HG03439 (cell line): ENCODE measurements around the gene SLX4IP.

Source experiments
- ATAC-seq: cut with Tn5 transposase; IDR thresholded peaks from one replicate; pipeline ENCODE4 v1.9.1; 2021; ENCODE audit warnings: mild to moderate bottlenecking, moderate library complexity; ENCODE audit not compliant: unreplicated experiment

Gene SLX4IP

DNA sequence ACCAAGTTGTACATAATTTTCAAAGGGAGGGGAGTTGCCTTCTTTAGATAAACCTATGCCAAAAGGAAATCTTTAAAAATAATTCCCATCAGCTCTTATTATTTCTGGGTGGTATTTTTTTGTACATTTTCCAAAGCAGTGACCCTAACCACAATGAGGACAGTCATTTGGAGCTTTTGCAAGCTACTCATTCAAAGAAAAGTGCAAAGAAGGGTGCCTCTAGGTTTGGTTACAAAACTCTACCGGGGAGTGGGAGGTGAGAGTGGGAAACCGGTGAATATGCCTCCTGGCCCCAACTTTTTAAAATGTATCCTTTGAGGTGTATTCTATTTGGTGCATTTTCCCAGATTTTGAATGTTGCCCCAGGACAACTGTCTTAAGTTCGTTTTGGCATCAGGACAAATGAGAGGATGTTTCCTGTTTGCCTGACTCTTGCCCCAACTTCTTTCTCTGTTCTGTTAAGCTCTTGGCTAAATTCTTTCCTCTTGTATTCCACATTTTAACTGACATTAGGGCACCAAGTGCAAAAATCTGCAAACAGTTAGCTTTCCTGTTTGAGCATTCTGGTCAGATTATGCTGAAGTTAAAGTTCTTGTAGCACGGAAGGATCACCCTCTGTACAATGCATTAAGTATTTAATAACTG, 78.9 kb downstream of the SLX4IP start:
- ATAC-seq: no peak

DNA sequence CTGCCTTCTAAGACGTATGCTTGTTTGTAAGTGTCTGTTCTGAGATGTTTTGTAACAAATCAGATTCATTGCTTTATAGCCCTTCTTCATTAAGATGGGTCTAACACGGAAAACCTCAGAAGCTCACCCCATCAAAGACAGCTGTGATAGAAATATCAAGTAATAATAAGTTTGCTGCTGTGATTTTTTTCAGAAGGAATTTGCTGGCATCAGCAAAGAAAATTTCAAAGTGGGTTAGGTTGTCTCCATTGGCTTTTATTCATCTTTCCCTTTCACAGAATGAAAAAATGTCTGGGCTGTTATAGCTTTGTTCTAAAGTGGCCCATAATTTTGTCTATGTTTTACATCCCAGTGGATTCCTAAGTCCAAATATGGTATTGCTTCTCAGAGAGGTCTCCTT, 81.4 kb downstream of the SLX4IP start:
- no peak for ATAC-seq

DNA sequence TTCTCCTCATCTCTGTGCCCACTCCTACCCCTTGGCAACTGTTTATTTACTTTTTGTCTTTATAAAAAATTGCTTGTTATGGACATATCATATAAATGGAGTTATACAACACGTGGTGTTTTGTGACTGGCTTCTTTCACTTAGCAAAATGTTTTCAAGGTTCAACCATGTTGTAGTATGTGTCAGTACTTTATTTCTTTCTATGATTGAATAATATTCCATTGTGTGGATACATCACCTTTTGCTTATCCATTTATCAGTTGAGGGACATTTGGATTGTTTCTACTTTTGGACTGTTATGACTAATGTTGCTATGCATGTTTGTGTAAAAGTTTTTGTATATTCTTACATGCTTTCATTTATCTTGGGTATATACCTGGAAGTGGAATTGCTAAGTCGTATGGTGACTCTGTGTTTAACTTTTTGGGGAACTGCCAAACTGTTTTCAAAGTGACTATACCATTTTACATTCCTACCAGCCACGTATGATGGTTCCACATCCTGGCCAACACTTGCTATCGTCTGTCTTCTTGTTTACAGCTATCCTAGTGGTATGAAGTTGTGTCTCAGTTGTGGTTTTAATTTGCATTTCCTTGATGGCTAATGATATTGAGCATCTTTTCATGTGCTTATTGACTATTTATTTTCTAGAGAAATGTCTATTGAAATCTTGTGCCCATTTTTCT, 84.4 kb downstream of the SLX4IP start:
- peak; percentile 53 for ATAC-seq

DNA sequence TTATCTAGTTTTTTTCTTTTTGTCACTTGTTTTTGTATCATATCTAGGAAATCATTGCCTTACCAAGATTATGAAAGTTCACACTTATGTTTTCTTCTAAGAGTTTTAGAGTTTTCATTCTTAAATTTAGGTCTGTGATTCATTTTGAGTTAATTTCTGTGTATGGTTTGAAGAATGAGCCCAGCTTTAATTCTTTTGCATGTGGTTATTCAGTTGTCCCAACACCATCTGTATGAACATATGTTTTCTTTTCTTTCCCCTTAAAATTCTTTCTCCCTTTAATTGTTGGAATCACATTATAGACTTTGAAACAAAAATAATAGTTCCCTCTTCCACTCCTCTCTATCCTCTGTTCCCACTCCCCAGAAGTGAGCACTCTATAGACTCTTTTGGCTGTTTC, 85.4 kb downstream of the SLX4IP start:
- ATAC-seq: no peak

GRCh38 chr20:10521068-10521831, 86.1 kb downstream of the SLX4IP start:
- no peak for ATAC-seq

DNA sequence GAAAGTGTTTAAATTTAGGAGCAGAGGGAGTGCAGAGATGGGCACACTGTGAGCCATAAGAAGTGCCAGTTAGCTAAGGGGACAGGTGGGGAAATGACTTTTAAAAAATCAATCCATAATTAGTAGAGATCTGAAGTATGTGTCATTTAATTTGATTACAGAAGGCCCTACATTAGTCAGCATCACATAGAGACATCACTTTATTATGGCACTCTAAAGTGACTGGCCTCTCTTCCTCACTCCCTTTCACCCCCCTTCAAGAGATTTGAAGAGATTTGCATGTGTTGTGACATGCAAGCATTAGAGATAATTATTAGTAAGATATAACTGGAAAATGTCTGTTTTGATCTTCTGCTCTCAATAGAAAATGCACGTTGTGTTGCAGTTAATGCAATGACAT, 86.7 kb downstream of the SLX4IP start:
- no peak for ATAC-seq

GRCh38 chr20:10522328-10522727, 87.2 kb downstream of the SLX4IP start:
- no peak for ATAC-seq

GRCh38 chr20:10523443-10523842, 88.3 kb downstream of the SLX4IP start:
- no peak for ATAC-seq

- no peak for ATAC-seq
Observed at GRCh38 chr20:10524034-10524476, 89.0 kb downstream of the SLX4IP start.

- no peak for ATAC-seq
Observed at GRCh38 chr20:10524643-10525042, 89.5 kb downstream of the SLX4IP start.

DNA sequence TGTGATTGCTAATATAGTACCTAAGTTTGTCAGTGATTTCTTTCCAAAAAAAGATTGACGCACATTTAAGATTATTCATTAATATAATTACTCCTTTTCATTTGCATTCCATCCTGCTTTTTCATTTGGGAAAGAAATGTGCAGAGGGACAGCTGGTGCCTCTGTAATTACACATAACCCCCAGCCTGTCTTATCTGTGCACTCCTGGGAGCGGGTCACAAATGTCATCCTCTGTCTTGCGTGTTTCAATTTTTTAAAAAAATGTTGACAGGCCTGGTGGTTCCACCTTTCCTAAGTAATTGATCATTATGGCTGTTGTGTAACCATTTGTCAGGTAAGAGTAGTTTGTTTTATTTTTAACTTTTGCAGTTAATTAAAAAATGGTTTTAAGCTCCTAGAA, 92.7 kb downstream of the SLX4IP start:
- no peak for ATAC-seq

DNA sequence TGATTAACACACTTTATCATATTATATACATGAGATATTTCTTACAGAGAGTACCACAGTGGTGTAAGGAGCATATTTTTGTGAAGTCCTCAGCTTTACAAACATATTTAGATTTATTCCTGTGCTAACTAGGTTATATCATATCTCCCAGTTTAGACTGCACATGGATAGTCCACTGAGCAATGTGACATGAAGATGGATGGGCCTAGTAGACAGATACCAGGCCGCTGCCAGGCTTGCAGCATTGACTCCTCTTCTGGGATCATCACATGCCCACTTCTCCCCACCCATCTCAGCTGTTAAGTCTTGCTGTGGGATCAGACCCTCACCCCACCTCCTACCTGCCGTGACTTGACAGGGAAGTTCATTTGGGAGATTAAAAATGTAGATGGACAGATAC, 95.8 kb downstream of the SLX4IP start:
- ATAC-seq: no peak

- no peak for ATAC-seq
Observed at GRCh38 chr20:10531848-10532247, 96.7 kb downstream of the SLX4IP start.

- no peak for ATAC-seq
Observed at GRCh38 chr20:10532361-10532760, 97.3 kb downstream of the SLX4IP start.

GRCh38 chr20:10536531-10536930, 101.4 kb downstream of the SLX4IP start:
- ATAC-seq: no peak

GRCh38 chr20:10537850-10538480, 102.9 kb downstream of the SLX4IP start:
- no peak for ATAC-seq

DNA sequence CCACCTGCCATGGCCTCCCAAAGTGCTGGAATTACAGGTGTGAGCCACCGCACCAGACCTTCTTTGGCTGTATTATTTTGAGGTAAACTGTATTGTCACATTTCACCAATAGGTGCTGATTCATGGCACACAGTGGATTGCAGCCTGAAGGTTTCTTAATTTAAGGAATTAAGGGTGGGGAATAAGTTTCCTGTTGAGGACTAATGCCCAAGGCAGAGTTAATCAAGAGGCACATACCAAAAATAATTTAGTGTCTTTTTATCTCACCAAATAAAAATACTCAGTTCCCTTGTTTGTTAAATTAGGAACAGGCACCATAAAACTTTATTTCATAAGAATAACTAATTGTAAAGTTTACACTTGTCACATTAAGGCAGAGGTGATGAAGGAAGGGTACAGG, 103.7 kb downstream of the SLX4IP start:
- ATAC-seq: no peak

DNA sequence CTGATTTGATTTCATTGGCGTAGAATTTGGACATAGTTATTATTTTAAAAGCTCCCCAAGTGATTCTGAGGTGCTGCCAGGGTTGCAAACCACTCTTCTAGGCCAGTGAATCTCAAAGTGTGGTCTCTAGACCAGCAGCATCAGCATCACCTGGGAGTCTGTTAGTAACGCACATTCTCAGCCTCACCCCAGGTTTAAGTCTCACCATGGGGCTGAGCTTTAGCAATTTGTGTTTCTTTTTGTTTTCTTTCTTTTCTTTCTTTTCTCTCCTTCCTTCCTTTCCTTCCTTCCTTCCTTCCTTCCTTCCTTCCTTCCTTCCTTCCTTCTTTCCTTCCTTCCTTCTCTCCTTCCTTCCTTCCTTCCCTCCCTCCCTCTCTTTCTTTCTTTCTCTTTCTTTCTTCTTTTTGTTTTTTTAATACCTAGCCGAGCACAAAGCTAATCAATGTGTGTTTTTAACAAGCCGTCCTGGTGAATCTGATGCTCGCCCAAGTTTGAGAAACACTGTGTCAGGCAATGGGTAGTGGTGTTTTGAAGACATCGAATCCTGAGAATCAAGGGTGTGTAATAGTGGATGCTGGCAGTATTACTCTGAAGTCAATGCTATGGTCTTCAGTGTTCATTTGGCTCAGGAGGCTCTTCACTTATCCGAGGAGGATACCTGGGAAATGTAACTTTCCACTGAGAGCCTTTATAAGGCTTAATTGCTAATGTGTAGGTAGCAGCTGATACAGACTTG, 104.9 kb downstream of the SLX4IP start:
- ATAC-seq: no peak

DNA sequence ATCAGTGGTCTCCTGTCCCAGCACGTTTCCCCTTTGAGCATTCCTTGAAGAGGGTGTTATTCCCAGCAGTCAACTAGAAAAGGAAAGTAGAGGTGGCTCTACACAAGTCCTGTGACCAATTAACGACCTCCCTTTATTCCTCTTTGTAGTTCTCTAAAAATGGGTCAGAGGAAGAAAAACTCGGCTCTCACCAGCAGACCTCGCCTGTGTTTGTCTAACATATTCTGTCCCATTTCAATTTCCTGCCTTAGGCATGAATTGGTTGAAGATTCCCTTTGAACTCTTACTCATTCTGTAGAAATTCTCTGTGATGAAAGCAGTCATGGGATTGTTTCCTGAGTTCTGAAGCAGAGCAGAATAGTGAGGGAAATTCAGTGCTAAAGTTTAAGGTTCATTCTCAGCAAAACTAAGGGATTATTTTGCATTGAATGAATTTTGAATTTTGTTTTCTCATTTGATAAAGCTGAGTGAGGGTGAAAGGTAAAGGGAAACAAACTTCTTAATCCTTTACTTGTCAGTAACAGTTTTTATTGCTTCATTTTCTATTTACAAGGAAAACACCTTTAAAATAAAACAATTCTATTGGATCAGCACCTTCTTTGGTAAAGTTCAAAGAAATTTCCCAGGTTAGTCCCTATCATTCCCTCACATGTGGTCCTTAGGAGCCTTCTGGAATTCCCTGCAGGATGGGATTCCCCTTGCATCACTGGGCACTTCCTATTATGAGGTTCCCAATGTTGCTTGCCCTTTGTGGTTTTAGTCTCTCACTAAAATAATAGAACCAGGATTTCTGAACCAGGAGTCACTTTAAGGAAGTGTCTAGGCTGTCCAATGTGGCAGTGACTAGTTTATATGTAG, 105.8 kb downstream of the SLX4IP start:
- ATAC-seq: no peak
